OCI-LY1 (cell line): ENCODE results near the gene KRTAP20-2.

Experiments
- H2AFZ ChIP-seq: fragments of 200-600 bp; sonication (generic), shearing (Covaris generic); 2 replicates; pipeline ENCODE4 v1.6.0; 2014; ENCODE audit warnings: antibody characterized with exemption, mild to moderate bottlenecking, low read length
- H3F3A ChIP-seq: fragments of 200-600 bp; sonication (generic), shearing (Covaris generic); 2 replicates; pipeline ENCODE4 v1.6.0; 2014; ENCODE audit warnings: mild to moderate bottlenecking, antibody characterized with exemption, low read length, moderate library complexity; ENCODE audit not compliant: insufficient read depth
- H3K27ac ChIP-seq: fragments of 200-600 bp; sonication (generic); 2 replicates; pipeline ENCODE4 v1.5.1; 2014; ENCODE audit warnings: low read length, mixed run types, mild to moderate bottlenecking, low read depth; ENCODE audit not compliant: poor library complexity, severe bottlenecking
- H3K27me3 ChIP-seq: fragments of 200-600 bp; sonication (generic); 2 replicates; pipeline ENCODE4 v1.6.0; 2014; ENCODE audit warnings: antibody characterized with exemption, mild to moderate bottlenecking, low read length, moderate library complexity; ENCODE audit not compliant: insufficient read depth
- H3K36me3 ChIP-seq: fragments of 200-600 bp; sonication (generic); 2 replicates; pipeline ENCODE4 v1.6.1; 2014; ENCODE audit warnings: mild to moderate bottlenecking, antibody characterized with exemption, low read length, moderate library complexity, mixed read lengths; ENCODE audit not compliant: insufficient read depth
- H3K4me1 ChIP-seq: fragments of 200-600 bp; sonication (generic); 2 replicates; pipeline ENCODE4 v1.5.1; 2014; ENCODE audit warnings: mild to moderate bottlenecking, low read length, moderate library complexity; ENCODE audit not compliant: insufficient read depth, severe bottlenecking
- H3K4me2 ChIP-seq: fragments of 200-600 bp; sonication (generic), shearing (Covaris generic); 2 replicates; pipeline ENCODE4 v1.6.1; 2014; ENCODE audit warnings: low read length
- H3K4me3 ChIP-seq: fragments of 200-600 bp; sonication (generic); 2 replicates; pipeline ENCODE4 v1.5.1; 2014; ENCODE audit warnings: low read length, low read depth, mild to moderate bottlenecking, mixed read lengths; ENCODE audit not compliant: poor library complexity, severe bottlenecking
- H3K79me2 ChIP-seq: fragments of 200-600 bp; shearing (Covaris generic); 2 replicates; pipeline ENCODE4 v1.6.1; 2016; ENCODE audit warnings: mixed run types, low read length, mixed read lengths; ENCODE audit not compliant: insufficient read depth
- H3K9ac ChIP-seq: fragments of 200-600 bp; sonication (generic), shearing (Covaris generic); 2 replicates; pipeline ENCODE4 v1.6.1; 2014; ENCODE audit warnings: mild to moderate bottlenecking, low read length, mixed read lengths
- H3K9me2 ChIP-seq: fragments of 200-600 bp; sonication (generic), shearing (Covaris generic); 2 replicates; pipeline ENCODE4 v1.6.1; 2014; ENCODE audit warnings: low read depth, mild to moderate bottlenecking, low read length, mixed read lengths
- H3K9me3 ChIP-seq: fragments of 200-600 bp; shearing (Covaris generic); 2 replicates; pipeline ENCODE4 v1.6.1; 2014; ENCODE audit warnings: low read length, mixed read lengths
- H4K20me1 ChIP-seq: fragments of 200-600 bp; sonication (generic), shearing (Covaris generic); 2 replicates; pipeline ENCODE4 v1.6.0; 2016; ENCODE audit warnings: mild to moderate bottlenecking, low read length; ENCODE audit not compliant: insufficient read depth
- CTCF ChIP-seq: fragments of 200-600 bp; sonication (generic), shearing (Covaris generic); IDR thresholded peaks from 2 replicates; pipeline ENCODE4 v1.5.1; 2017; ENCODE audit warnings: mild to moderate bottlenecking, antibody characterized with exemption, low read length, moderate library complexity, mixed read lengths
- EZH2 ChIP-seq: fragments of 200-600 bp; sonication (generic), shearing (Covaris generic); IDR thresholded peaks from 2 replicates; pipeline ENCODE4 v1.8.0; 2017; ENCODE audit warnings: borderline replicate concordance, mixed run types, mild to moderate bottlenecking, antibody characterized with exemption, low read length, moderate library complexity, mixed read lengths

Gene KRTAP20-2

GRCh38 chr21:30672985-30673650 lies 38.1 kb downstream of the KRTAP20-2 start:
- H3K79me2 ChIP-seq: no peaks in the 10 kb centered on the region
- no peaks in the 10 kb centered on the region for H3K9me3 ChIP-seq
- TF ChIP-seq EZH2 (no peak), CTCF (no peak)
- H2AFZ ChIP-seq: no peak overlapping the region
- no peaks in the 10 kb centered on the region for H3F3A ChIP-seq
- no peaks in the 10 kb centered on the region for H3K4me1 ChIP-seq
- H3K9ac ChIP-seq: no peak overlapping the region
- H3K9me2 ChIP-seq: no peaks in the 10 kb centered on the region
- H3K4me2 ChIP-seq: no peak overlapping the region
- H3K36me3 ChIP-seq: no peaks in the 10 kb centered on the region
- no peaks in the 10 kb centered on the region for H3K27me3 ChIP-seq
- no peak overlapping the region for H3K27ac ChIP-seq
- no peak overlapping the region for H3K4me3 ChIP-seq
- H4K20me1 ChIP-seq: no peaks in the 10 kb centered on the region

DNA sequence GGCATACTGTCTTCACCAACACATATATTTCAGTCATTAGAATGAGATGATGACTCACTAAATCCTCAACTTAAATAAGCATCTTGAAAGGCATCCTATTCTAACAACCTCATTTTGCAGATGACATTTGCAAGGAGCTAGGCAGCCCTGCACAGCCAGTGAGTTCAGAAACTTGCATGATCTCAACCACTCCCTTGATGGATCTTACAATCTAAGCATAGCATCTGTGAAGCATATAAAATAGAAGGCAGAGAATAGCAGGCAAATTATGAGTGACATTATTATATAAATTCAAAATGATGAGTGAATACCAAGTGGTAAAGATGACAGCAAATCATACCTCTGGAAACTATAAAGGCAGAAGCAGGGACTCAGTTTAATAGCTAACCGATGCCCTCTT lies 39.3 kb downstream of the KRTAP20-2 start:
- Histone ChIP-seq H3K36me3 (no peaks in the 10 kb centered on the region), H3K9me3 (no peaks in the 10 kb centered on the region), H3K4me1 (no peaks in the 10 kb centered on the region), H3K9me2 (no peaks in the 10 kb centered on the region), H3K27me3 (no peaks in the 10 kb centered on the region), H3K9ac (no peak overlapping the region), H3K4me2 (no peak overlapping the region), H3K4me3 (no peak overlapping the region), H4K20me1 (no peaks in the 10 kb centered on the region), H2AFZ (no peak overlapping the region), H3K79me2 (no peaks in the 10 kb centered on the region), H3K27ac (no peak overlapping the region), H3F3A (no peaks in the 10 kb centered on the region)
- no peak for TF ChIP-seq EZH2
- no peak for TF ChIP-seq CTCF

DNA sequence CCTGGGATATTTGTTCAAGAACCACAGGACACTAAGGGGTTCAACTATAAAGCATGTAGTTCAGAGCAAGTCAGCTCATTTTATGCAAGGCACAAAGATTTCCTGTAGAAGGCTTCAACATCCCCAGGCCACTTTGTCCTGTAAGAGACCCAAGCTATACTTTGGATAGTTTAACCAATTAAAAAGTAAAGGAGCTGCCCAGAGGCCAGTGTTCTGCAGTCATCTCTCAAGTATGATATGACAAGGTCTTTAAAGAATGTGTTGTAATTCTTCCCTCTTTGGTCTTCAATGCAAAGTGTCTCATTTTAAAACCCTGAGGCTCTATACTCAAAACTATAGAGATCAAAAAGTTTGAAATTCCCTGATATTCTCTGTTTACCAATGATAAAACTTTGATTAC lies 41.7 kb downstream of the KRTAP20-2 start:
- TF ChIP-seq EZH2 (no peak), CTCF (no peak)
- no peaks in the 10 kb centered on the region for H3K4me1 ChIP-seq
- no peaks in the 10 kb centered on the region for H3F3A ChIP-seq
- no peaks in the 10 kb centered on the region for H3K9me3 ChIP-seq
- no peaks in the 10 kb centered on the region for H3K9me2 ChIP-seq
- no peaks in the 10 kb centered on the region for H4K20me1 ChIP-seq
- H3K4me2 ChIP-seq: no peak overlapping the region
- no peak overlapping the region for H2AFZ ChIP-seq
- H3K79me2 ChIP-seq: no peaks in the 10 kb centered on the region
- H3K4me3 ChIP-seq: no peak overlapping the region
- no peak overlapping the region for H3K27ac ChIP-seq
- no peaks in the 10 kb centered on the region for H3K36me3 ChIP-seq
- no peaks in the 10 kb centered on the region for H3K27me3 ChIP-seq
- no peak overlapping the region for H3K9ac ChIP-seq
